Lower lobe of right lung (tissue), 2 donors: ENCODE results near the gene UEVLD. TPM values are rescaled to one million over a fixed set of nuclear protein-coding genes. Genes with fewer than 3 reads are reported as not detected.

ENCODE experiments used
- ATAC-seq, 2 donors: fragments of 200-7000 bp; cut with Tn5 transposase; one replicate each; pipeline ENCODE4 v1.9.1; 2020 to 2022; ENCODE audit warnings: mild to moderate bottlenecking in 2 of 2, moderate library complexity in 2 of 2
- DNase-seq: peaks from one replicate; pipeline ENCODE4 v3.0.0-alpha.2; 2020
- H3K27ac ChIP-seq: fragments of 200-600 bp; one replicate; pipeline ENCODE4 v1.8.0; 2022
- H3K27me3 ChIP-seq: fragments of 200-600 bp; one replicate; pipeline ENCODE4 v1.8.0; 2022; ENCODE audit warnings: low read depth
- H3K36me3 ChIP-seq: fragments of 200-600 bp; one replicate; pipeline ENCODE4 v1.8.0; 2022; ENCODE audit warnings: mild to moderate bottlenecking
- H3K4me1 ChIP-seq: fragments of 200-600 bp; one replicate; pipeline ENCODE4 v1.8.0; 2022
- H3K4me3 ChIP-seq: fragments of 200-600 bp; one replicate; pipeline ENCODE4 v1.8.0; 2022; ENCODE audit warnings: mild to moderate bottlenecking
- H3K9me3 ChIP-seq: fragments of 200-600 bp; one replicate; pipeline ENCODE4 v1.8.0; 2022
- CTCF ChIP-seq: fragments of 200-600 bp; IDR thresholded peaks from one replicate; pipeline ENCODE4 v1.8.0; 2022; ENCODE audit warnings: antibody characterized with exemption, mild to moderate bottlenecking
- intact Hi-C: fragments of 100-400 bp; cut with DNase I; formaldehyde crosslinking; loops from one replicate; pipeline ENCODE4 v1.11.0; 2022
- total RNA-seq: library from RNA; stranded (reverse); fragmentation: NEBNext Ultra II Directional; extraction: Animal tissue kit (Norgen Biotek cat#: 25700); gene quantifications from one replicate; pipeline ENCODE4 v1.2.1, GENCODE V29; 2021
- donor health status: DM: no; HTN: yes; CAD: no; lungs with severe emphysema.

Gene UEVLD
- total RNA-seq, 1 donor from 2014 or later: 26.8 TPM

GRCh38 chr11:18563090-18563730 is 25.3 kb downstream of the UEVLD start:
- Histone ChIP-seq H3K4me3 (no peak overlapping the region), H3K4me1 (no peaks in the 10 kb centered on the region), H3K36me3 (peaks cover 89% of the 10 kb centered on the region), H3K27me3 (no peaks in the 10 kb centered on the region), H3K9me3 (no peaks in the 10 kb centered on the region), H3K27ac (no peak overlapping the region)
- ATAC-seq (no peak), DNase-seq (no peak)
- no peak for TF ChIP-seq CTCF
- intact Hi-C loops: no loop called here

GRCh38 chr11:18548001-18548400 is 40.5 kb downstream of the UEVLD start:
- peaks cover 88% of the 10 kb centered on the region for H3K36me3 ChIP-seq
- no peak for ATAC-seq

GRCh38 chr11:18540207-18541009 is 48.1 kb downstream of the UEVLD start:
- H3K9me3 ChIP-seq: no peaks in the 10 kb centered on the region
- peak; percentile 26 for TF ChIP-seq CTCF
- intact Hi-C loops: no loop called here
- no peaks in the 10 kb centered on the region for H3K4me1 ChIP-seq
- H3K36me3 ChIP-seq: peaks cover 62% of the 10 kb centered on the region
- no peak overlapping the region for H3K4me3 ChIP-seq
- DNase-seq: no peak
- H3K27ac ChIP-seq: no peak overlapping the region
- no peaks in the 10 kb centered on the region for H3K27me3 ChIP-seq
- ATAC-seq: no peak

More at GRCh38 chr11:18548001-18548400, 40.5 kb downstream of the UEVLD start:
- no peak for TF ChIP-seq CTCF
- Histone ChIP-seq H3K9me3 (no peaks in the 10 kb centered on the region), H3K4me3 (no peak overlapping the region), H3K27ac (no peak overlapping the region), H3K27me3 (no peaks in the 10 kb centered on the region), H3K4me1 (no peaks in the 10 kb centered on the region)
- no peak for DNase-seq
- intact Hi-C loops: no loop called here

- Histone ChIP-seq H3K4me3 (no peak overlapping the region), H3K4me1 (no peaks in the 10 kb centered on the region), H3K27ac (no peak overlapping the region), H3K36me3 (peaks cover 62% of the 10 kb centered on the region), H3K27me3 (no peaks in the 10 kb centered on the region), H3K9me3 (no peaks in the 10 kb centered on the region)
- ATAC-seq (peak; percentile 82 to 97), DNase-seq (no peak)
- intact Hi-C loops: no loop called here
- TF ChIP-seq CTCF: no peak
Observed at GRCh38 chr11:18536209-18536608, 52.3 kb downstream of the UEVLD start.

GRCh38 chr11:18534245-18534644 is 54.3 kb downstream of the UEVLD start:
- intact Hi-C loops: no loop called here
- ATAC-seq: no peak
- no peaks in the 10 kb centered on the region for H3K27me3 ChIP-seq
- TF ChIP-seq CTCF: no peak
- no peak overlapping the region for H3K27ac ChIP-seq
- peaks cover 66% of the 10 kb centered on the region for H3K36me3 ChIP-seq
- no peak overlapping the region for H3K4me3 ChIP-seq
- DNase-seq: no peak
- no peaks in the 10 kb centered on the region for H3K4me1 ChIP-seq
- H3K9me3 ChIP-seq: no peaks in the 10 kb centered on the region
